Liver (tissue), 9 donors: Measurements from ENCODE around the gene CSNK1G3. TPM values are rescaled to one million over a fixed set of nuclear protein-coding genes. Genes with fewer than 3 reads are reported as not detected.

Source experiments
- DNase-seq: peaks from one replicate; pipeline ENCODE4 v3.0.0-alpha.2; 2017; ENCODE audit warnings: low spot score
- H3K27ac ChIP-seq, 2 donors: one replicate each; pipeline ENCODE4 v1.7.0; 2013; ENCODE audit warnings: inconsistent platforms in 2 of 2, low read length in 2 of 2, control low read depth in 1 of 2, low read depth in 1 of 2, mild to moderate bottlenecking in 1 of 2
- H3K27me3 ChIP-seq, 4 donors: one replicate each; pipeline versions ENCODE4 v1.6.1 to v1.7.0; 2013; ENCODE audit warnings: low read length in 3 of 4, inconsistent platforms in 1 of 4, mild to moderate bottlenecking in 1 of 4, moderate library complexity in 1 of 4; ENCODE audit not compliant: control insufficient read depth in 4 of 4, insufficient read depth in 4 of 4
- H3K36me3 ChIP-seq, 4 donors: one replicate each; pipeline versions ENCODE4 v1.6.1 to v1.7.0; 2013; ENCODE audit warnings: low read length in 3 of 4, mild to moderate bottlenecking in 3 of 4, low read depth in 1 of 4, moderate library complexity in 1 of 4; ENCODE audit not compliant: control insufficient read depth in 4 of 4, insufficient read depth in 3 of 4
- H3K4me1 ChIP-seq, 4 donors: one replicate each; pipeline versions ENCODE4 v1.6.1 to v1.7.0; 2013; ENCODE audit warnings: low read length in 3 of 4, mild to moderate bottlenecking in 3 of 4, moderate library complexity in 1 of 4; ENCODE audit not compliant: control insufficient read depth in 4 of 4, insufficient read depth in 4 of 4
- H3K4me3 ChIP-seq, 3 donors: one replicate each; pipeline versions ENCODE4 v1.6.1 to v1.7.0; 2013; ENCODE audit warnings: low read length in 3 of 3, control low read depth in 1 of 3, low read depth in 1 of 3, mild to moderate bottlenecking in 1 of 3
- H3K9ac ChIP-seq, 2 donors: one replicate each; pipeline ENCODE4 v1.7.0; 2013; ENCODE audit warnings: low read length in 2 of 2, mild to moderate bottlenecking in 2 of 2, moderate library complexity in 2 of 2, control low read depth in 1 of 2, low read depth in 1 of 2
- H3K9me3 ChIP-seq, 4 donors: one replicate each; pipeline versions ENCODE4 v1.6.1 to v1.7.0; 2013; ENCODE audit warnings: low read length in 3 of 4; ENCODE audit not compliant: control insufficient read depth in 4 of 4
- EGR1 ChIP-seq, 2 donors: IDR thresholded peaks; 2 replicates each; pipeline ENCODE4 v1.6.1; 2016 to 2018; ENCODE audit warnings: antibody characterized with exemption in 2 of 2, low read depth in 2 of 2
- FOXA1 ChIP-seq: IDR thresholded peaks from 2 replicates; pipeline ENCODE4 v1.6.1; 2016; ENCODE audit warnings: antibody characterized with exemption
- GABPA ChIP-seq, 2 donors: IDR thresholded peaks in 1 of 2; conservative IDR thresholded peaks in 1 of 2; 2 replicates each; pipeline ENCODE4 v1.6.1; 2016; ENCODE audit warnings: antibody characterized with exemption in 2 of 2, mild to moderate bottlenecking in 1 of 2, moderate library complexity in 1 of 2
- HNF4A ChIP-seq, 2 donors: conservative IDR thresholded peaks; 2 replicates each; pipeline ENCODE4 v1.6.1; 2016; ENCODE audit warnings: antibody characterized with exemption in 2 of 2, mild to moderate bottlenecking in 2 of 2
- HNF4G ChIP-seq: IDR thresholded peaks from 2 replicates; pipeline ENCODE4 v1.6.1; 2016; ENCODE audit warnings: antibody characterized with exemption
- JUND ChIP-seq, 2 donors: IDR thresholded peaks; 2 replicates each; pipeline ENCODE4 v1.6.1; 2016; ENCODE audit warnings: antibody characterized with exemption in 2 of 2
- NR2F2 ChIP-seq: IDR thresholded peaks from 2 replicates; pipeline ENCODE4 v1.6.1; 2016; ENCODE audit warnings: antibody characterized with exemption
- RAD21 ChIP-seq, 2 donors: IDR thresholded peaks; 2 replicates each; pipeline ENCODE4 v1.6.1; 2016; ENCODE audit warnings: antibody characterized with exemption in 2 of 2, mild to moderate bottlenecking in 2 of 2
- RXRA ChIP-seq, 2 donors: IDR thresholded peaks; 2 replicates each; pipeline ENCODE4 v1.6.1; 2017 to 2018; ENCODE audit warnings: antibody characterized with exemption in 2 of 2, mild to moderate bottlenecking in 1 of 2
- SP1 ChIP-seq: IDR thresholded peaks from 2 replicates; pipeline ENCODE4 v1.6.1; 2018; ENCODE audit warnings: antibody characterized with exemption, mild to moderate bottlenecking
- YY1 ChIP-seq: IDR thresholded peaks from 2 replicates; pipeline ENCODE4 v1.6.1; 2016; ENCODE audit warnings: antibody characterized with exemption, mild to moderate bottlenecking
- WGBS: extraction: QIAGEN DNeasy Blood & Tissue Kit; methylation state at CpG from one replicate; pipeline ENCODE4 v1.1.7; 2013; 5-methylcytosine and 5-hydroxymethylcytosine counted together
- polyA plus RNA-seq, 2 donors: library from polyadenylated mRNA; stranded (reverse) in 1 of 2; unstranded in 1 of 2; fragments of 200-250 nt in 1 of 2; fragments of >200 nt in 1 of 2; fragmentation: Nextera tagmentation in 1 of 2; extraction: Ambion mirVana in 1 of 2; gene quantifications; one replicate each; pipeline versions ENCODE4 v1.2.1 to v1.2.3, GENCODE V29; 2013 to 2015
- total RNA-seq, 2 donors: library from RNA; depleted of rRNA; stranded (reverse); fragments of >200 nt; gene quantifications; one replicate each; pipeline ENCODE4 v1.2.3, GENCODE V29; 2014
- TF ChIP-seq, protein P1 (sequence below): IDR thresholded peaks from 2 replicates; pipeline ENCODE4 v1.6.1; 2016; ENCODE audit warnings: antibody characterized with exemption
- TF ChIP-seq, protein P2 (sequence below): IDR thresholded peaks from 2 replicates; pipeline ENCODE4 v1.6.1; 2016; ENCODE audit warnings: antibody characterized with exemption, mild to moderate bottlenecking
- TF ChIP-seq, protein P3 (sequence below): fragments of 150-350 bp; IDR thresholded peaks from 2 replicates; pipeline ENCODE4 v1.5.1; 2017; ENCODE audit warnings: improper control_type of control experiment, low read depth, low read length; ENCODE audit not compliant: missing input control
- donor health status: healthy.
- donor health status: healthy.
- donor health status: healthy.
- donor health status: healthy.
- donor health status: healthy.

CSNK1G3 gene
- total and polyA plus RNA-seq, 4 donors, result 6.8 to 28.9 (median 15.4) TPM

DNA sequence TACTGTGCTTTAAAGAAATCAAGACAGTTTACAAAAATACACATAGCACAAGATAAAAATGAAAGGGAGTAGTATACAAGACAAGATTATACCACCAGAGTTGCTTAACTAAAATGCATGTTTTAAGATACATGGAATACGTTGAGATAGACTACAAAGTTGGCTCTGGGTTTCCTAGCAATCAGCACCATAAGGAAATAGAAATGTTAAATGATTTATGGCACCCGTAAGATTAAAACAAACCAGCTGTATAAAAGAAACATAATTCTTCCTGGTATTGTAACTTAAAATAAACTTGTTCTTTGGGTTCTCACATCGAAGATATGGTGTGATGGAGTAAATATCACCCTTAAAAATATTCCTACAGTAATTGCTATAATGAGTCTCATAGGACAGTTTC, 9.9 kb upstream of the CSNK1G3 start:
- no peak overlapping the region for H3K9ac ChIP-seq
- no peaks in the 10 kb centered on the region for H3K9me3 ChIP-seq
- no peak for DNase-seq
- H3K27me3 ChIP-seq, result no peaks in the 10 kb centered on the region
- 74% methylated on average over 3 of the region's 3 CpGs for WGBS
- TF ChIP-seq RXRA (IDR thresholded peaks at IDR 0.05) (no peak), YY1 (no peak), FOXA1 (no peak)
- no peak overlapping the region for H3K27ac ChIP-seq
- H3K4me1 ChIP-seq, result peaks cover 0 to 12% (median 5%) of the 10 kb centered on the region in 4 donors
- H3K4me3 ChIP-seq, result no peak overlapping the region
- no peaks in the 10 kb centered on the region for H3K36me3 ChIP-seq

DNA sequence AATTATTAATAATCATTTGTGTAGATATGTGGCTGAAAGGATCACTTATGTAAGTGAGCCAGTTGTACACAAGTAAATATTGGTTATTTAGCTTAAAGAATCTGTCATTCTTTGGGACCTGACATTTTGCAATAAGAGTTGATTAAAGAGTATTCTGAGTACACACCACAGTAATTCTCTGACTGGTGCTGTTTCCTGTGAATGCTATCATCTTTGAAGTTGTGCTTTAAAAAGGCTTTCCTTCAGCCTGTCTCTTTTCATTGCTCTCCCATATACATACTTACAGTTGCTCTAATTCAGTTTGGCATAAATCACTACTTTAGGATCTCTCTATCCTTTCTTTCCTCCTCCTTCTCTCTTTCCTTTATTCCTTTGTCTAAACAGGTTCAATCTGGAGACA, 8.7 kb upstream of the CSNK1G3 start:
- no peak overlapping the region for H3K4me3 ChIP-seq
- no peaks in the 10 kb centered on the region for H3K36me3 ChIP-seq
- H3K9ac ChIP-seq, result no peak overlapping the region
- peaks cover 0 to 12% (median 5%) of the 10 kb centered on the region in 4 donors for H3K4me1 ChIP-seq
- H3K9me3 ChIP-seq, result no peaks in the 10 kb centered on the region
- DNase-seq, result no peak
- H3K27me3 ChIP-seq, result no peaks in the 10 kb centered on the region
- H3K27ac ChIP-seq, result no peak overlapping the region
- no peak for TF ChIP-seq JUND (IDR thresholded peaks at IDR 0.05)
- TF ChIP-seq RAD21 (IDR thresholded peaks at IDR 0.05), result no peak
- no peak for TF ChIP-seq HNF4A (conservative IDR thresholded peaks at IDR 0.05)
- TF ChIP-seq, protein P1, sequence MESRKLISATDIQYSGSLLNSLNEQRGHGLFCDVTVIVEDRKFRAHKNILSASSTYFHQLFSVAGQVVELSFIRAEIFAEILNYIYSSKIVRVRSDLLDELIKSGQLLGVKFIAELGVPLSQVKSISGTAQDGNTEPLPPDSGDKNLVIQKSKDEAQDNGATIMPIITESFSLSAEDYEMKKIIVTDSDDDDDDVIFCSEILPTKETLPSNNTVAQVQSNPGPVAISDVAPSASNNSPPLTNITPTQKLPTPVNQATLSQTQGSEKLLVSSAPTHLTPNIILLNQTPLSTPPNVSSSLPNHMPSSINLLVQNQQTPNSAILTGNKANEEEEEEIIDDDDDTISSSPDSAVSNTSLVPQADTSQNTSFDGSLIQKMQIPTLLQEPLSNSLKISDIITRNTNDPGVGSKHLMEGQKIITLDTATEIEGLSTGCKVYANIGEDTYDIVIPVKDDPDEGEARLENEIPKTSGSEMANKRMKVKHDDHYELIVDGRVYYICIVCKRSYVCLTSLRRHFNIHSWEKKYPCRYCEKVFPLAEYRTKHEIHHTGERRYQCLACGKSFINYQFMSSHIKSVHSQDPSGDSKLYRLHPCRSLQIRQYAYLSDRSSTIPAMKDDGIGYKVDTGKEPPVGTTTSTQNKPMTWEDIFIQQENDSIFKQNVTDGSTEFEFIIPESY, result no peak
- TF ChIP-seq, protein P2, sequence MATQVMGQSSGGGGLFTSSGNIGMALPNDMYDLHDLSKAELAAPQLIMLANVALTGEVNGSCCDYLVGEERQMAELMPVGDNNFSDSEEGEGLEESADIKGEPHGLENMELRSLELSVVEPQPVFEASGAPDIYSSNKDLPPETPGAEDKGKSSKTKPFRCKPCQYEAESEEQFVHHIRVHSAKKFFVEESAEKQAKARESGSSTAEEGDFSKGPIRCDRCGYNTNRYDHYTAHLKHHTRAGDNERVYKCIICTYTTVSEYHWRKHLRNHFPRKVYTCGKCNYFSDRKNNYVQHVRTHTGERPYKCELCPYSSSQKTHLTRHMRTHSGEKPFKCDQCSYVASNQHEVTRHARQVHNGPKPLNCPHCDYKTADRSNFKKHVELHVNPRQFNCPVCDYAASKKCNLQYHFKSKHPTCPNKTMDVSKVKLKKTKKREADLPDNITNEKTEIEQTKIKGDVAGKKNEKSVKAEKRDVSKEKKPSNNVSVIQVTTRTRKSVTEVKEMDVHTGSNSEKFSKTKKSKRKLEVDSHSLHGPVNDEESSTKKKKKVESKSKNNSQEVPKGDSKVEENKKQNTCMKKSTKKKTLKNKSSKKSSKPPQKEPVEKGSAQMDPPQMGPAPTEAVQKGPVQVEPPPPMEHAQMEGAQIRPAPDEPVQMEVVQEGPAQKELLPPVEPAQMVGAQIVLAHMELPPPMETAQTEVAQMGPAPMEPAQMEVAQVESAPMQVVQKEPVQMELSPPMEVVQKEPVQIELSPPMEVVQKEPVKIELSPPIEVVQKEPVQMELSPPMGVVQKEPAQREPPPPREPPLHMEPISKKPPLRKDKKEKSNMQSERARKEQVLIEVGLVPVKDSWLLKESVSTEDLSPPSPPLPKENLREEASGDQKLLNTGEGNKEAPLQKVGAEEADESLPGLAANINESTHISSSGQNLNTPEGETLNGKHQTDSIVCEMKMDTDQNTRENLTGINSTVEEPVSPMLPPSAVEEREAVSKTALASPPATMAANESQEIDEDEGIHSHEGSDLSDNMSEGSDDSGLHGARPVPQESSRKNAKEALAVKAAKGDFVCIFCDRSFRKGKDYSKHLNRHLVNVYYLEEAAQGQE, result no peak
- TF ChIP-seq EGR1 (IDR thresholded peaks at IDR 0.05; ENCODE audit: low read depth in 2 of 2), result no peak
- no peak for TF ChIP-seq GABPA (IDR thresholded peaks at IDR 0.05 in 1 of 2, conservative IDR thresholded peaks at IDR 0.05 in 1 of 2)
- TF ChIP-seq HNF4G, result no peak
- no peak for TF ChIP-seq RXRA (IDR thresholded peaks at IDR 0.05)
- TF ChIP-seq NR2F2, result no peak
- TF ChIP-seq, protein P3, sequence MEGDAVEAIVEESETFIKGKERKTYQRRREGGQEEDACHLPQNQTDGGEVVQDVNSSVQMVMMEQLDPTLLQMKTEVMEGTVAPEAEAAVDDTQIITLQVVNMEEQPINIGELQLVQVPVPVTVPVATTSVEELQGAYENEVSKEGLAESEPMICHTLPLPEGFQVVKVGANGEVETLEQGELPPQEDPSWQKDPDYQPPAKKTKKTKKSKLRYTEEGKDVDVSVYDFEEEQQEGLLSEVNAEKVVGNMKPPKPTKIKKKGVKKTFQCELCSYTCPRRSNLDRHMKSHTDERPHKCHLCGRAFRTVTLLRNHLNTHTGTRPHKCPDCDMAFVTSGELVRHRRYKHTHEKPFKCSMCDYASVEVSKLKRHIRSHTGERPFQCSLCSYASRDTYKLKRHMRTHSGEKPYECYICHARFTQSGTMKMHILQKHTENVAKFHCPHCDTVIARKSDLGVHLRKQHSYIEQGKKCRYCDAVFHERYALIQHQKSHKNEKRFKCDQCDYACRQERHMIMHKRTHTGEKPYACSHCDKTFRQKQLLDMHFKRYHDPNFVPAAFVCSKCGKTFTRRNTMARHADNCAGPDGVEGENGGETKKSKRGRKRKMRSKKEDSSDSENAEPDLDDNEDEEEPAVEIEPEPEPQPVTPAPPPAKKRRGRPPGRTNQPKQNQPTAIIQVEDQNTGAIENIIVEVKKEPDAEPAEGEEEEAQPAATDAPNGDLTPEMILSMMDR, result no peak
- TF ChIP-seq SP1, result no peak
